ENCODE measurements around the gene LELP1. TPM values are rescaled to one million over a fixed set of nuclear protein-coding genes. Genes with fewer than 3 reads are reported as not detected.

Gene LELP1
- total and polyA plus RNA-seq, 9 of the 15 experiments (the other 6 are each of a cell fraction or from before 2014, with no cell fraction given): not detected

DNA sequence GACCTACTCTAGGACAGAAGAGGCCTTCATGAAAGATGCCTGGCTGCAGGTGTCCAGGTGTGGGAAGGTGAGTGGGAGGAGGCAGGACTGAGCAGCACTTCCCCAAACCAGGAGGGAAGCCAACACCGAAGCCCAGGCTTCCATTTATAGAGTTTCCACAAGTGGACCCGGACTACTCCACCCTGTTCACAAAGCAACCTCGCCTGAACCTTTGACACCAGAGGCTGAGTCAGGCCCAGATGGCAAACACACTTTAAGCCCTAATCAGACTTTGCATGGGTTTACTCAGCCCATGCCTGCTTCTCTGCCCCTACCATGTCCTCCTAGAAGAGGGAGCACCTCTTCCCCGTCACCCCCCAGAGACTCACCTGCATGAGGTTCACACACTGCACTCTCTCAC lies 28.1 kb downstream of the LELP1 start:
- Histone ChIP-seq H3K4me2 (ENCODE audit: insufficient read depth, low read length) (no peak overlapping the region), H2AFZ (ENCODE audit: low read depth, low read length) (no peak overlapping the region), H3K4me1 (replicated peaks in 1 of 2; ENCODE audit: control insufficient read depth in 2 of 2, insufficient read depth in 2 of 2, low read length in 2 of 2) (no peaks in the 10 kb centered on the region), H3K36me3 (ENCODE audit: control insufficient read depth, insufficient read depth, low read length) (no peaks in the 10 kb centered on the region), H3K79me2 (ENCODE audit: control insufficient read depth, insufficient read depth, low read length) (no peaks in the 10 kb centered on the region), H3K27ac (ENCODE audit: extremely low read depth, low read depth, low read length) (no peak overlapping the region), H3K27me3 (ENCODE audit: control insufficient read depth in 2 of 2, insufficient read depth in 2 of 2, low read length in 2 of 2) (no peaks in the 10 kb centered on the region; a peak in 1 of 5 replicates), H3K9ac (ENCODE audit: insufficient read depth in 1 of 2, low read depth in 2 of 2, low read length in 2 of 2) (no peak overlapping the region), H3K9me3 (replicated peaks; ENCODE audit: control insufficient read depth, insufficient read depth, low read depth, low read length) (no peaks in the 10 kb centered on the region; the same call in 1 of the 2 replicates), H3K4me3 (no peak overlapping the region), H3K9me1 (ENCODE audit: control insufficient read depth, insufficient read depth, low read length) (no peaks in the 10 kb centered on the region), H4K20me1 (replicated peaks; ENCODE audit: control insufficient read depth, insufficient read depth, low read length) (no peaks in the 10 kb centered on the region)
- ATAC-seq: no peak
- FAIRE-seq: no peak
- ChIA-PET POLR2A (interaction anchor here (0.6 to 1.0 kb wide), 2 partner anchors 8 to 267 kb away, joined by 3 read pairs; no protein-coding TSS in a partner anchor), CTCF (ENCODE audit: low intra/inter-chr PET ratio) (no interaction called here)
- WGBS (ENCODE audit: insufficient coverage, low coverage, missing lambda C conversion rate): 0% methylated on average over 4 of the region's 4 CpGs
- in situ Hi-C loops (cut with MboI): no loop called here
- no peak for DNase-seq (ENCODE audit: extremely low read depth in 1 of 4, low spot score in 3 of 4)
- intact Hi-C loops (cut with micrococcal nuclease): no loop called here
- no peak for TF ChIP-seq RBM14 (IDR thresholded peaks at IDR 0.05; ENCODE audit: borderline replicate concordance, insufficient read depth, low read depth, low read length)
- TF ChIP-seq CREM (IDR thresholded peaks at IDR 0.05; ENCODE audit: low read depth): no peak
- TF ChIP-seq RNF2 (IDR thresholded peaks at IDR 0.05): no peak
- TF ChIP-seq CCNT2 (IDR thresholded peaks at IDR 0.05; ENCODE audit: borderline replicate concordance, extremely low read depth, insufficient read length, low read depth, low read length): no peak
- no peak for TF ChIP-seq ZNF551 (CRISPR knock-in tag; IDR thresholded peaks at IDR 0.05)
- TF ChIP-seq PYGO2 (tag; IDR thresholded peaks at IDR 0.05): no peak
- TF ChIP-seq MEF2A (IDR thresholded peaks at IDR 0.05; ENCODE audit: control insufficient read depth, low read depth, low read length): no peak
- no peak for TF ChIP-seq CREBBP (IDR thresholded peaks at IDR 0.05; ENCODE audit: low read depth, low read length)
- no peak for TF ChIP-seq TEAD4 (IDR thresholded peaks at IDR 0.05; ENCODE audit: low read length)
- TF ChIP-seq TEAD4 (CRISPR knock-in tag; IDR thresholded peaks at IDR 0.05; ENCODE audit: borderline replicate concordance): no peak
- no peak for TF ChIP-seq CREB1 (IDR thresholded peaks at IDR 0.05)
- no peak for TF ChIP-seq CREB1 (CRISPR knock-in tag; IDR thresholded peaks at IDR 0.05)
- no peak for TF ChIP-seq DNMT1 (IDR thresholded peaks at IDR 0.05)
- TF ChIP-seq, protein P1, sequence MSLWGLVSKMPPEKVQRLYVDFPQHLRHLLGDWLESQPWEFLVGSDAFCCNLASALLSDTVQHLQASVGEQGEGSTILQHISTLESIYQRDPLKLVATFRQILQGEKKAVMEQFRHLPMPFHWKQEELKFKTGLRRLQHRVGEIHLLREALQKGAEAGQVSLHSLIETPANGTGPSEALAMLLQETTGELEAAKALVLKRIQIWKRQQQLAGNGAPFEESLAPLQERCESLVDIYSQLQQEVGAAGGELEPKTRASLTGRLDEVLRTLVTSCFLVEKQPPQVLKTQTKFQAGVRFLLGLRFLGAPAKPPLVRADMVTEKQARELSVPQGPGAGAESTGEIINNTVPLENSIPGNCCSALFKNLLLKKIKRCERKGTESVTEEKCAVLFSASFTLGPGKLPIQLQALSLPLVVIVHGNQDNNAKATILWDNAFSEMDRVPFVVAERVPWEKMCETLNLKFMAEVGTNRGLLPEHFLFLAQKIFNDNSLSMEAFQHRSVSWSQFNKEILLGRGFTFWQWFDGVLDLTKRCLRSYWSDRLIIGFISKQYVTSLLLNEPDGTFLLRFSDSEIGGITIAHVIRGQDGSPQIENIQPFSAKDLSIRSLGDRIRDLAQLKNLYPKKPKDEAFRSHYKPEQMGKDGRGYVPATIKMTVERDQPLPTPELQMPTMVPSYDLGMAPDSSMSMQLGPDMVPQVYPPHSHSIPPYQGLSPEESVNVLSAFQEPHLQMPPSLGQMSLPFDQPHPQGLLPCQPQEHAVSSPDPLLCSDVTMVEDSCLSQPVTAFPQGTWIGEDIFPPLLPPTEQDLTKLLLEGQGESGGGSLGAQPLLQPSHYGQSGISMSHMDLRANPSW (CRISPR knock-in tag; IDR thresholded peaks at IDR 0.05): no peak
- no peak for TF ChIP-seq WHSC1 (IDR thresholded peaks at IDR 0.05; ENCODE audit: low read length)
- TF ChIP-seq E2F6 (IDR thresholded peaks at IDR 0.05; ENCODE audit: borderline replicate concordance in 1 of 2, extremely low read depth in 1 of 2, insufficient read depth in 1 of 2, insufficient read length in 1 of 2, low read depth in 1 of 2, low read length in 1 of 2, poor library complexity in 1 of 2, severe bottlenecking in 1 of 2): no peak
- no peak for TF ChIP-seq ATF1 (CRISPR knock-in tag; IDR thresholded peaks at IDR 0.05)
- no peak for TF ChIP-seq ATF1 (tag; IDR thresholded peaks at IDR 0.05)
- no peak for TF ChIP-seq GABPB1 (CRISPR knock-in tag; IDR thresholded peaks at IDR 0.05)
- BruUV-seq (replicated peaks): no TSS peak
